ENCODE data around the gene CELF2.

Gene CELF2

DNA sequence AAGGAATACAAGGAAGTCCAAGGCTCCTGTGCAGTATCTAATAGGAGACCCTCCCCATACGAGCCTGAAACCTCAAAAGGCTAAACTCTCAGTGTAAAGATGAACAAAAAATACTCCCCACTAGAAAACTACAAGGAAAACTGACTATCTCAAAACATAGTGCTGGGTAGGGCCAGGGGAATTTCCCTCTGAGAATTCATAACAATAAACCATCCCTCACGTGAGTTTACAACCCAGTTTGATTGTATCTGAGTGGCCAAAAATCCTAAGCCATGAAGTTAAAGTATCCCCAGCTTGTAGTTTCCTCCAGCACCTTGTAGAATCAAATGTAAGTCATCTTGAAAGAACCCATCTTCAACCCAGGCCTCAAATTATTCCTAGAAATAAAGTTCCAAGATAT lies 293.4 kb downstream of the CELF2 start:
- no peak for DNase-seq

DNA sequence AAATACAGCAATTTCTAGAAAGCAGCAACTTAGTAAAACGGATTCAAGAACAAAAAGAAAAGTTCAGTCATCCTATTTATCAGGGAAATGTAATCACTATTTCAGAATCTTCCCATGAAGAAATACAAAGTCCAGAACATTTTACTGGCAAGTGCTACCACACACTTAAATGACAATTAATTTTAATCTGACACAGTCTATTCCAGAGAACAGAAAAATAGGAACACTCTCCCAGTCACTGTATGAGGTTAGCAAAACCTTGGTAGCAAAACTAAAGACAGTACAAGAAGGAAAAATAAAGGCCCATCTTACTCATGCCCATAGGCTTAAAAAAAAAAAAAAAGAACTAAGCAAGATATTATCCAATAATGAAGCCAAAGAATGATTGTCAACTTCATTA lies 295.8 kb downstream of the CELF2 start:
- DNase-seq, result no peak

DNA sequence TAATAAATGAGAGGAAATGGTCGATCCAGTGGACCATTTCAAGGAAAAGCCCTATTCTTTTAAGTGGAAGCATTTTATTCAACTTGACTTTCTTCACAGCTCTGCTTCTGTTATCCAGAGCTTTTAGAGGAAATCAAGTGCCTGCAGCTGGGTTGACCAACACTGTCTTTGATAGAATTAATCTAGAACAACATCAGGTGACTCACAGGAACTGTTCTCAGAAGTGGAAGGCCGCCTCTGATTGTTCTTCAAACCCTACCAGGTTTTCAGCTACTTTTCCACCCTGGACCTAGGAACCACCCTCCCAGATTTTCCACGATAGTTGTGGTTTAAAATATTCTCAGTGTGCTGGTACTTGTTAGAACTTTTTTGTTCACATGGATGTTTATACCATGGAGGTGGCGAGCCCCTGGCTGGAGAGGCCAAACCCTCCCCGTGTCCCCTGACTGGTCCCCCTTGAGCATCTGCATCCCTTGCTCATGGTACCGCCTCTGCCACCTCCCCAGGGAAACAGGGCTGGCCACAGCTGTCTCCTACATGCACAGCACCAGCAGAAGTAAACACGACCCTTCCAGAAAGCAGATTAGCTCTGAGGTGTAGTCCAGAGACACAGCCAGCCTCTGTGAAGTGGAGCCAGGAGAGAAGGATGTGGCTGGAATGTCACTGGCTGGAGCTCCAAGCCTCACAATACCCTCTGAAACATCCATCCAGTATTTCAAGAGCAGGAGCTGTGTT lies 300.4 kb downstream of the CELF2 start:
- DNase-seq, result no peak

- no peak for DNase-seq
These were observed 301.3 kb downstream of the CELF2 start for GRCh38 chr10:11318826-11319598.

- no peak for DNase-seq
These were observed 302.4 kb downstream of the CELF2 start for GRCh38 chr10:11319990-11320602.

GRCh38 chr10:11320809-11321520 lies 303.3 kb downstream of the CELF2 start:
- no peak for DNase-seq

DNA sequence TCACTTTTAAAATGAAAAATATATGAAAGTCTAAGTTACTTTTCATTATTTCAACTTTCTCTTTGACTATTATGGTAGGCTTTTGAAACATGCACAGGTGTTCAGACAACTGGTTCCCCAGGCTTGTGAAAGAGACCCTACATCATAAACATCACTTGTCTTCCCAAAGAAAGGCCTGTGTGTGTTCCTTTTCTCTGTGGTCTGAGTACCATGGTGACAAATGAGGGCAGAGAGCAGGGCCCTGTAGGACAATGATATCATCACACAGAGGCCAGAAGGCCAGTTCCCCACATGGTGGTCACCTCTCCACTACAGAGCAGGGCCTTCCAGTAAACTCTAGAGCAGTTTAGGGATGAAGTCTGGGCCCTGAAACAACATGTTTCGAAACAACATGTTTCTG lies 305.0 kb downstream of the CELF2 start:
- DNase-seq, result no peak

- no peak for DNase-seq
These were observed 307.2 kb downstream of the CELF2 start for GRCh38 chr10:11324761-11325321.

DNA sequence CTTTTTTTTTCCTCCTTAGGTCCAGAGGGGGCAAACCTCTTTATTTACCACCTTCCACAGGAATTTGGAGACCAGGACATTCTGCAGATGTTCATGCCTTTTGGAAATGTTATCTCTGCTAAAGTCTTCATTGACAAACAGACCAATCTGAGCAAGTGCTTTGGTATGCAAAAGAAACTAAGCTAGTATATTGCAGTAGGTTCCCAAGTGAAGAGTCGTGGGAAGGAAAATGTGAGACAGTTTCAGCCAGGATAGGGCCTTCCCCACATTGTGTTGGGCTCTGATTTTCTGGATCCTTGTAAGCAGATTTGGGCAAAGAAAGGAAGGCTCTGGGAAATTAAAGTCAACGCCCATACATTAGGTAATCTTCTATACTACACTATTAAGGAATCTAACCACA lies 308.1 kb downstream of the CELF2 start:
- no peak for DNase-seq

GRCh38 chr10:11326241-11326640 lies 308.6 kb downstream of the CELF2 start:
- no peak for DNase-seq

GRCh38 chr10:11326913-11327616 lies 309.4 kb downstream of the CELF2 start:
- DNase-seq, result no peak

DNA sequence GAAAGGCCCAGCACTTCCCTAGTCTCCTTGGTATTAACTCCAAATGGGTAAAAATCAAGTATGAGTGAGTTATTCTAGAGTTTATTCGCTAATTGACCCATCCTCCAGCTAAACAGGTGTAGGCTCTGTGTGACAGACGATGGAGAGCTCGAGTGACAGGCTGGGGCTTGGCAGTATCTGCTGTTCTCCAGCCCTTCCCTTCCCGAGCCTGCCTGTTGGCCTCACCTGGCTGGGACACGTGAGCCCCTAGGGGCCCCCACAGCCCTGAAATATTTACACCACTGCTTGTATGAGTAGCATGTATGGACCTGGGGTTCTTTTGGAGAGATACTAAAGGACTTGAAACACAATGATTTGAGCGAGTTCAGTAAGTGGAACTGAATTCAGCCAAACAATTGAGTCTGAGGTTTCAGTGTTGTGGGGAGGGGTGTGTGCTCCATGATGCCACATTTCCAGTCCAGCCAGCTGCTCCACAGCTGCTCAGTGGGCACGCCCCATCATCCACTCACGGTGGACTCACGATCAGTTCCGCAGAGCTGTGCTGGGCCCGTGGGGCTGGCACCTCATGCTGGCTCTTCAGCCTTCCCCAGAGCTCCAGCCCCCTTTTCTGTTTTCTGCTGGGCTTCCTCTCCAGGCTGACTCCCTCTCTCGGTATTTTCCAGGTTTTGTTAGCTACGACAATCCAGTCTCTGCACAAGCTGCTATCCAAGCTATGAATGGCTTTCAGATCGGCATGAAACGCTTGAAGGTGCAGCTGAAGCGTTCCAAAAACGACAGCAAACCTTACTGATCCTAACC lies 310.8 kb downstream of the CELF2 start:
- no peak for DNase-seq

DNA sequence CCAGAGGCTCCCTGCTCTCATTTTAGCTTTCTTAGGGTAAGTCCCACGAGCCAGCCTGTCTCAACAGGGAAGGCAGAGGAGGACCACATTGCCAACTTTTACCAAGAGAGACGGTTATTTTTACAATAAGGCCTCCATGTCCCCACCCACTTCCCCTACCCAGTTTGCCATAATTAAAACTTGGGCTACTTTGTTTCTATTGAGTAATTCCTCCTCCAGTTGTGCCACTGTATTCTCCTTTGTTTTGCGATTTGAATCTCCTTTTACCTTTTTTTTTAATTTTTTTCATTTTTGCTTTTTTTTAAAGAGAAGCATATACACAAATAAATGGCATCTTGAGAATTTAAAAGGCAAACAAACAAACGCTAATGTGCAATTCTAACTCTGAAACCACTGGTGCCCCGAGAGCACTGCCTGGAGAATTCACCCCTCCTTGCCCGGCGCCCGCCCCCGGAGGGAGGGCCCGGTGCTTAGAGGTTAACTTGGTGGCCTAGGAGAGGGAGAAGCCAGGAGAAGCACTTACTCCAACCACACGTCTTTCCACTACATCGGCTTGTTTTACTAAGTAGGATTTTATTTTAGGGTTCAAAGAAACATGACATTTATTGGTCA lies 311.5 kb downstream of the CELF2 start:
- no peak for DNase-seq

DNA sequence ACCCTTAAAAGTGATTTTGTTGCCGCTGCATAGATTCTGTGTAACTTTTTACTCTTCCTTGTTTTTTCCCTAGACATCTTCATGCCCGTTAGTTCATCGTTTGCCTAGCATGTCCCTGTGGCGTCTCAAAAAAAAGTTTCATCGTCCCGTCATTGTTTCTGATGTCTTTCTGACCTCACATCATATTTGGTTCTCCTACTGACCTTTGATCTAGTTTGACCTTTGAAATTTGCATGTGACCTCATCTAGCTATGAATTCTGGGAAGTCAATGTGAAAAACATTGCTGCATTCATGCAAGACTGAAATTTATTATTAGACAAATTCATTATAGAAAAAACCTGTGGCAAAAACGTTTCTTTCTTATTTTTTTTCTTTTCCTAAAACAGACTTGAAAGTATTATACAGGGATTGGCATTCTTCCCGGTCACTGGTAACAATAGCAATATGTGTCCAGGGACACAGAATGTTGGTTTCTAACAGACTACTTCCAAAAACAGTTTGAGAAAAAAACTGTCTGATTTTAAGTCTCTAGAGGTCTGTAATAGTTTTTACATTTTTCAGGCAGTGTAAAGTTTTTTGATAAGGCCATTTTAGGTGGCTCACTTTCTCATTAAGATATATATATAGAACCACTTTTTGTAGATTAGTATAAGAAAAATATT lies 312.8 kb downstream of the CELF2 start:
- no peak for DNase-seq

DNA sequence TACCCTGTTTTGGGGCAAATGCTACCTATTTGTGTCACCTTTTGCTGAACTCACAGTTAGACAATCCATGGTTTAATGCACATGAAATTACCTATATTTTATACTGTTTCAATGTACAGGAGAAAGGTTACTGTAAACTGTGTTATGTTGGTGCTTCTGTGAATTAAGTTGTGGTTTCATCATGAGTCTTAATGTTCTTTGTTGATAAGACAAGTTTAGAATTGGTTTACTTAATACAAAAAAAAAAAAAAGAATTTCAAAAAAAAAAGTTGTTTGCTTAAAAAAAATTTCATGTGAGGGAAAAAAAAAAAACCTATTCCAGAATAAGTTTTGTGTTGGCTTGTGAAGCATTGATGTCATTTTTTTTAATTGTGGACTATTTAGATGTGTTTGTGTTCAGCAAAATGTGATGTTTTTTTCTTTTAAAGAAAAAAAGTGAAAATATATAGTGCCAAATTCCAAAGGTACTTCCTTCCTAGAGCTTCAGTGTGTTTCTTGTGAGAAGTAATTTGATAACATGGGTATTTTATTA lies 313.4 kb downstream of the CELF2 start:
- no peak for DNase-seq

GRCh38 chr10:11331726-11332125 lies 314.1 kb downstream of the CELF2 start:
- no peak for DNase-seq

GRCh38 chr10:11332846-11333245 lies 315.2 kb downstream of the CELF2 start:
- DNase-seq, result no peak

DNA sequence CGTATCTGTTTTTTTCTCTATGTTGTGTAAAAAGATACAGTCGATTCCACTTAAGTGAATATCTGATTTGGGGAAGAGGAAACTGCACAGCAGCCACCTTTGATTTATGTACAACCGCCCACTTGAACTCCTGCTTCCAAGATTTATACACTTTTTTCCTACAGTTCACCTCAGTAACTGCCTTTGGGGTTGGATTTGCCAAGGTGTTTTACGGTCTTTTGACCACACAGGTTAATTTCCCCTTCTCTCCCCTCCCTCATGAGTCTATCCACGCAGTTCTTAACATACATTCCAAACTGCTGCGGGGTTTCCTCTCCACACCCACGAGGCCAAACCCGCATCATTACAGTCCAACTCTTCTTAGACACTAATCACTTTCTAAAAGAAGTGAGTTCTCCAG lies 316.8 kb downstream of the CELF2 start:
- no peak for DNase-seq

- no peak for DNase-seq
These were observed 317.5 kb downstream of the CELF2 start for GRCh38 chr10:11335167-11335652.

DNA sequence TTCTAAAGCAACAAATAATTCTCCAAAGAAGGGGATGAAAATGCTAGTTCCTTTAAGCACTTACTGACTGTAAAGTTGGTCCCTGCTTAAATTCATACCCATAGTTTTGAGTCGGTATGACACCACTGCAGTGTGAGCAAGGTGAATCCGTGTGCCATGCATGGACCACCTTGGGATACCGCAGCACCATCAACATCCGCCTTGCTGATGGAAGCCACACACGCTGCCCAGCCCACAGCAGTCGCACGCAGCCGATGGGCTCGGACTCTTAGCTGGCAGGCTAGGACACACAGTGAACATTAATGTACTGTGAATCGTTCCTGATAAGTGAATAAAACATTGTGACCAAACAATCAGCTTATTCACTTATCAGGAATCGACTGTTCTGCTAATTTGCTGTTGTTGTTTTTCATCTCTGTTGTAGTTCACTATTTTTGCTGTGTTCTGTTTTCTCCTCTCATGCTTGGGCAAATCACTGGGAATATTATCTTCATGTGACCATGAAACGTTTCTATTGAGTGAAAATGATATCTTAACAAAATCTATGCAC lies 318.3 kb downstream of the CELF2 start:
- DNase-seq, result no peak

Data from stimulated activated CD4-positive, alpha-beta T cell treated with anti-CD3 and anti-CD28 coated beads, Interleukin-15, amount 100 ng/mL, for 24 hours (primary cell).